Uterus (tissue), 4 donors: Measurements from ENCODE around the gene PLAC8. TPM values are rescaled to one million over a fixed set of nuclear protein-coding genes. Genes with fewer than 3 reads are reported as not detected.
"Not testable (repeated sequence)": the region's sequence is repeated elsewhere in the genome, so short reads cannot be mapped to it uniquely, and the experiment has no call there.

ENCODE experiments used
- DNase-seq, 2 donors: peaks; one replicate each; pipeline ENCODE4 v3.0.0-alpha.2; 2019 to 2020
- H3K27ac ChIP-seq, 2 donors: fragments of 200-600 bp; sonication (generic); 1 replicate in 1 of 2; 2 replicates in 1 of 2; pipeline ENCODE4 v1.5.1; 2016 to 2018
- H3K27me3 ChIP-seq, 2 donors: fragments of 200-600 bp; sonication (generic); one replicate each; pipeline ENCODE4 v1.5.1; 2018 to 2019; ENCODE audit warnings: control low read depth in 1 of 2
- H3K36me3 ChIP-seq, 2 donors: fragments of 200-600 bp; sonication (generic); one replicate each; pipeline ENCODE4 v1.5.1; 2019; ENCODE audit warnings: control low read depth in 1 of 2
- H3K4me1 ChIP-seq, 2 donors: fragments of 200-600 bp; sonication (generic); one replicate each; pipeline ENCODE4 v1.5.1; 2018 to 2019; ENCODE audit warnings: control low read depth in 1 of 2
- H3K4me3 ChIP-seq, 2 donors: fragments of 200-600 bp; sonication (generic); 1 replicate in 1 of 2; 2 replicates in 1 of 2; pipeline ENCODE4 v1.5.1; 2018 to 2019; ENCODE audit warnings: mild to moderate bottlenecking in 1 of 2
- H3K9me3 ChIP-seq, 2 donors: fragments of 200-600 bp; sonication (generic); one replicate each; pipeline ENCODE4 v1.5.1; 2019; ENCODE audit warnings: control low read depth in 1 of 2
- POLR2A ChIP-seq, 2 donors: fragments of 450-650 bp; IDR thresholded peaks; one replicate each; pipeline ENCODE4 v1.6.1; 2016; ENCODE audit warnings: antibody characterized with exemption in 2 of 2, mild to moderate bottlenecking in 1 of 2, moderate library complexity in 1 of 2
- intact Hi-C: fragments of 100-400 bp; cut with DNase I; formaldehyde crosslinking; loops from one replicate; pipeline ENCODE4 v1.15.1; 2023; ENCODE audit warnings: low total_unique reads
- total RNA-seq, 4 donors: library from RNA; depleted of rRNA in 3 of 4; stranded (reverse); fragments of >200 nt in 3 of 4; gene quantifications; one replicate each; pipeline versions ENCODE4 v1.1.0 to v1.2.4, GENCODE V29; 2014 to 2023
- TF ChIP-seq, protein P1 (sequence below), 4 experiments: fragments of 200-600 bp in 2 of 4; fragments of 450-650 bp in 2 of 4; sonication (generic) in 2 of 4; IDR thresholded peaks; one replicate each; pipeline ENCODE4 v1.5.1; 2016 to 2019; ENCODE audit warnings: antibody characterized with exemption in 4 of 4, mild to moderate bottlenecking in 2 of 4, moderate library complexity in 1 of 4
- donor health status: DM: yes; HTN: yes; CAD: no.

PLAC8 gene
- total RNA-seq, 4 donors from 2014 or later = 0.51 to 6.3 (median 2.6) TPM; not detected in 1

DNA sequence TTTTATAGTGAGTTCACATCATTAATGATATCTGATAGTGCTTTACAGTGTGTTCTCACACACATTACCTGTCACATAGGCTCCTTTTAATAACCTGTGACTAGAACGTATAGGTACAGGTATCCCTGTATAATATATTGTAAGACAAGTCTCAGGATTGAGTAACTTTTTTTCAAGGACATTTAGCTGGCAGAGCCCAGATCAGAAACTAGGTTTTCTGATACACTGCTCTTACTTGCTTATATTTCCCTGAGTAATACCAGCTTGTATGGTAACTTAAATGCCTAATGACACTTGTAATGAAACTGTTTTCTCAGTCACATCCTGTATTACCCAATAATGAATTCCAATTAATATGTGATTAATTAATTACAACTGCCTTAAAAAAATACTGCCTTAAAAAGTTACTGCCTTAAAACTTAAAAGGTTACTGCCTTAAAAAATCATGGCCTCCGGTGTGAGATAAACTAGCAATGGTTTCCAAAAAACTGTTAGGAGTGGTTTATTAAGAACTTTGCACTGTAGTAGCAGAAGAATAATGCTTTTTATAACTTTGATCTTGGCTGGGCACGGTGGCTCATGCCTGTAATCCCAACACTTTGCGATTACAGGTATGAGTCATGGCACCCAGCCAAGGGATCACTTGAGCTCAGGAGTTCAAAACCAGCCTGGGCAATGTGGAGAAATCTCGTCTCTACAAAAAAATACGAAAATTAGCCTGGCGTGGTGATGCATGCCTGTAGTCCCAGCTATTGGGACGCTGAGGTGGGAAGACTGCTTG is 67.6 kb downstream of the PLAC8 start:
- H3K4me1 ChIP-seq = no peaks in the 10 kb centered on the region
- intact Hi-C loops = no loop called here
- no peak overlapping the region for H3K27ac ChIP-seq
- no peak overlapping the region for H3K4me3 ChIP-seq
- no peaks in the 10 kb centered on the region for H3K27me3 ChIP-seq
- no peaks in the 10 kb centered on the region for H3K36me3 ChIP-seq
- DNase-seq = no peak
- TF ChIP-seq POLR2A (IDR thresholded peaks at IDR 0.05) = no peak
- TF ChIP-seq, protein P1, sequence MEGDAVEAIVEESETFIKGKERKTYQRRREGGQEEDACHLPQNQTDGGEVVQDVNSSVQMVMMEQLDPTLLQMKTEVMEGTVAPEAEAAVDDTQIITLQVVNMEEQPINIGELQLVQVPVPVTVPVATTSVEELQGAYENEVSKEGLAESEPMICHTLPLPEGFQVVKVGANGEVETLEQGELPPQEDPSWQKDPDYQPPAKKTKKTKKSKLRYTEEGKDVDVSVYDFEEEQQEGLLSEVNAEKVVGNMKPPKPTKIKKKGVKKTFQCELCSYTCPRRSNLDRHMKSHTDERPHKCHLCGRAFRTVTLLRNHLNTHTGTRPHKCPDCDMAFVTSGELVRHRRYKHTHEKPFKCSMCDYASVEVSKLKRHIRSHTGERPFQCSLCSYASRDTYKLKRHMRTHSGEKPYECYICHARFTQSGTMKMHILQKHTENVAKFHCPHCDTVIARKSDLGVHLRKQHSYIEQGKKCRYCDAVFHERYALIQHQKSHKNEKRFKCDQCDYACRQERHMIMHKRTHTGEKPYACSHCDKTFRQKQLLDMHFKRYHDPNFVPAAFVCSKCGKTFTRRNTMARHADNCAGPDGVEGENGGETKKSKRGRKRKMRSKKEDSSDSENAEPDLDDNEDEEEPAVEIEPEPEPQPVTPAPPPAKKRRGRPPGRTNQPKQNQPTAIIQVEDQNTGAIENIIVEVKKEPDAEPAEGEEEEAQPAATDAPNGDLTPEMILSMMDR (IDR thresholded peaks at IDR 0.05) = no peak
- H3K9me3 ChIP-seq = no peaks in the 10 kb centered on the region

DNA sequence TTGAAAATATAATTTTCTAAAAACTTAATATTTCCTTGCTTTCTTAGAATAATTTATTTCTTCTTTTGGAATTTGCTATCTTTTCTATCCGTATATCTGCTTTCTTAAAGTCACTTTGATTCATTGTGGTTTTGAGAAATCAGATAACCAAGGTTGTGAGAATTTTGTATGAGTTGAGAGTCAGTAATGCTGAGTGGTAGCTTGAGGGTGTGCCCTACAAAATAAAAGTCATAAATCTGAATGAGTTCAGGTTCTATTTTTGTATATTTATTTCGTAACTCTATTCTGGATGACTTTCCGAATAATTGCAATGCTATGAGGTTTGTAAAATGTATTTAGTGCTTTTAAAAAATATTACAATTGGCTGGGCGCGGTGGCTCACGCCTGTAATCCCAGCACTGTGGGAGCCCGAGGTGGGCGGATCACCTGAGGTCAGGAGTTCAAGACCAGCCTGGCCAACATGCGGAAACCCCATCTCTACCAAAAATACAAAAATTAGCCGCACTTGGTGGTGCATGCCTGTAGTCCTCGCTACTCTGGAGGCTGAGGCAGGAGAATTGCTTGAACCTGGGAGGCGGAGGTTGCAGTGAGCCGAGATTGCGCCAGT is 70.6 kb downstream of the PLAC8 start:
- Histone ChIP-seq H3K4me1 (no peaks in the 10 kb centered on the region), H3K27ac (peak overlapping the region; percentile 72 to 83), H3K27me3 (no peaks in the 10 kb centered on the region), H3K9me3 (no peaks in the 10 kb centered on the region), H3K36me3 (no peaks in the 10 kb centered on the region), H3K4me3 (no peak overlapping the region)
- peak; percentile 25 to 56 for DNase-seq
- intact Hi-C loops = no loop called here
- TF ChIP-seq, protein P1 (IDR thresholded peaks at IDR 0.05) = no peak
- TF ChIP-seq POLR2A (IDR thresholded peaks at IDR 0.05) = no peak

DNA sequence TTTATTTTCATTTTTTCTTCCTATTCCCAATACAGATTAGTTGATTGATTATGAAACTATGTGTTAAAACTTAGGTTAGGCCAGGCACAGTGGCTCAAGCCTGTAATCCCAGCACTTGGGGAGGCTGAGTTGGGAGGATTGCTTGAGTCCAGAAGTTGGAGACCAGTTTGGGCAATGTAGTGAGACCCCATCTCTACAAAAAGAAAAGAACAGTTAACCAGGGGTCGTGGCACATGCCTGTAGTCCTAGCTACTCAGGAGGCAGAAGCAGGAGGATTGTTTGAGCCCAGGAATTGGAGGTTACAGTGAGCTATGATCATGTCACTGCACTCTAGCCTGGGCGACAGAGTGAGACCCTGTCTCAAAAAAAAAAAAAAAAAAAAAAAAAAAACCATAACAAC is 71.4 kb downstream of the PLAC8 start:
- intact Hi-C loops, H3K4me1 ChIP-seq, H3K4me3 ChIP-seq, H3K9me3 ChIP-seq, DNase-seq, H3K27me3 ChIP-seq, H3K36me3 ChIP-seq: not testable (repeated sequence)
- H3K27ac ChIP-seq = peak overlapping the region; percentile 72 to 83

DNA sequence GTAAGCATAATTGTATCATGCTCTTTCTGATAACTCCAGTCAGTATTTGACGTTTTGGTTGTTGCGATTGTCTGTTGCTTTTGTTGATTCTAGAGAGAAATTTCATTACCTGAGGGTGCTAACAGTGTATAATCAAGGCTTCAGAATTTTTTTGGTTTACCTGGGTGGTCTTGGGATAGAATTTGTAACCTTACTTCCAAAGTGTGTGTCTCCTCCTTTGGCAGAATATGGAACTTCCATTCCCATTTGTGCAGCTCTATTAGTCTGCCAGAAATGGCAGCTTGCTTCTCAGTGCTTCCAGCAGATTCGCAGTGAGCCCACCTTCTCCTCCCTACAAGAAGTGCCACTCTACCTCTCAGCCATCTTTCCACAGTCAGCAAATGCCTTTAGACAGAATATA is 74.3 kb downstream of the PLAC8 start:
- intact Hi-C loops = no loop called here

More for the DNA sequence above, 74.3 kb downstream of the PLAC8 start:
- Histone ChIP-seq H3K9me3 (no peaks in the 10 kb centered on the region), H3K36me3 (no peaks in the 10 kb centered on the region), H3K27ac (no peak overlapping the region), H3K4me1 (peaks cover 0 to 3% of the 10 kb centered on the region in 2 donors), H3K27me3 (no peaks in the 10 kb centered on the region), H3K4me3 (no peak overlapping the region)
- TF ChIP-seq, protein P1 (IDR thresholded peaks at IDR 0.05) = no peak
- TF ChIP-seq POLR2A (IDR thresholded peaks at IDR 0.05) = no peak
- no peak for DNase-seq

Other genes starting within 250 kb of the PLAC8 start
- 100 to 1,000 TPM; 117 to 458 (median 253) TPM for gene SEC31A, start 223.6 kb downstream of the PLAC8 start, total RNA-seq
- 10 to 100 TPM in 1 of 4 donors, 1 to 10 TPM in 3; 2.3 to 26.9 (median 6.5) TPM for gene THAP9, start 214.0 kb downstream of the PLAC8 start, total RNA-seq
- 10 to 100 TPM in 3 of 4 donors, 1 to 10 TPM in 1; 3.3 to 47.6 (median 20.2) TPM for gene LIN54, start 103.9 kb downstream of the PLAC8 start, total RNA-seq
- 100 to 1,000 TPM in 1 of 4 donors, 10 to 100 TPM in 3; 21.3 to 113 (median 73.3) TPM for gene COPS4, start 79.5 kb downstream of the PLAC8 start, total RNA-seq
- gene COQ2, start 170.1 kb upstream of the PLAC8 start, total RNA-seq = 10 to 100 TPM in 2 of 4 donors, 1 to 10 TPM in 2; 3.2 to 22.6 (median 9.5) TPM
- 10 to 100 TPM in 1 of 4 donors, 1 to 10 TPM in 3; 1.3 to 10.2 (median 5.8) TPM for gene HPSE, start 220.1 kb upstream of the PLAC8 start, total RNA-seq